ENCODE data around the gene OXTR. TPM values are rescaled to one million over a fixed set of nuclear protein-coding genes. Genes with fewer than 3 reads are reported as not detected.

OXTR gene
- total RNA-seq (2012; rRNA removed) (56.1 and 76.9 TPM in 2 replicates), polyA plus RNA-seq (2012; rRNA removed) (42.8 and 50.0 TPM in 2 replicates), Bru-seq, nascent RNA (percentile 54 among the genes with signal in this experiment), BruChase-seq, experiment 1, labeled RNA remaining after a 6-hour chase (percentile 50 among the genes with signal in this experiment), BruChase-seq, experiment 2, labeled RNA remaining after a 2-hour chase (percentile 49 among the genes with signal in this experiment)
- 15.7 and 51.4 TPM in 2 replicates for polyA plus RNA-seq (2012; cell fraction: cytosol; rRNA removed)
- polyA plus RNA-seq (2012; cell fraction: nucleus; rRNA removed; ENCODE audit: low replicate concordance): 15.6 and 29.9 TPM in 2 replicates
- long read RNA-seq, full-length matches to known transcripts: 12 of 27 reads
- long read RNA-seq, partial matches to known transcripts: 7 of 27 reads
- long read RNA-seq, other reads (novel, unspliced or antisense): 8 of 27 reads

- H3K23ac ChIP-seq (ENCODE audit: low read depth, low read length): peak within 1 kb of the TSS; percentile 57
- H2AFZ ChIP-seq (replicated peaks; ENCODE audit: low read length, poor library complexity): peak within 1 kb of the TSS; percentile 92
- H3K9me3 ChIP-seq (ENCODE audit: control insufficient read depth, insufficient read depth, low read length): no peaks in the 10 kb centered on the region
- H3K9ac ChIP-seq (ENCODE audit: low read depth, low read length): peak within 1 kb of the TSS; percentile 34; the same call in 1 of the 2 replicates
- TF ChIP-seq ELK1 (IDR thresholded peaks at IDR 0.05; ENCODE audit: borderline replicate concordance, low read depth, low read length): no peak
- TF ChIP-seq MAFK (IDR thresholded peaks at IDR 0.05; ENCODE audit: low read depth, low read length): no peak; the same call in 1 of the 2 replicates
- TF ChIP-seq RAD21 (IDR thresholded peaks at IDR 0.05; ENCODE audit: low read length): peak; percentile 96
- TF ChIP-seq FOS (IDR thresholded peaks at IDR 0.05; ENCODE audit: low read depth, low read length): no peak
- TF ChIP-seq USF2 (IDR thresholded peaks at IDR 0.05; ENCODE audit: low read depth, low read length): no peak
- no peak for TF ChIP-seq MXI1 (IDR thresholded peaks at IDR 0.05; ENCODE audit: borderline replicate concordance, low read depth, low read length)
- TF ChIP-seq MAZ (IDR thresholded peaks at IDR 0.05; ENCODE audit: borderline replicate concordance, low read depth, low read length): peak; percentile 39; the same call in 1 of the 2 replicates
- TF ChIP-seq SMC3 (IDR thresholded peaks at IDR 0.05; ENCODE audit: low read depth, low read length): peak; percentile 92
- TF ChIP-seq CTCF (conservative IDR thresholded peaks at IDR 0.05; ENCODE audit: low read depth, low read length): peak; percentile 99
- 0 out of 2 replicates have a peak, but pooled peaks have one; percentile 21 for TF ChIP-seq BHLHE40 (IDR thresholded peaks at IDR 0.05; ENCODE audit: low read depth, low read length)
- H3K4ac ChIP-seq (ENCODE audit: low read depth, low read length): peak within 1 kb of the TSS; percentile 59
- H2BK15ac ChIP-seq (ENCODE audit: low read depth, low read length): peak within 1 kb of the TSS; percentile 32; the same call in 1 of the 3 replicates
- H4K20me1 ChIP-seq (ENCODE audit: insufficient read depth, low read length): no peaks in the 10 kb centered on the region
- no TSS peak for BruUV-seq (replicated peaks)
- intact Hi-C loops (cut with micrococcal nuclease) (loop anchor here (1.0 to 5.0 kb wide), 9 partner anchors 100 to 533 kb away; partner anchors contain the start of gene RAD18), in situ Hi-C loops (cut with MboI; ENCODE audit: low sequenced_read_pairs) (loop anchor here (25.0 kb wide), 1 partner anchor 293 kb away; no protein-coding TSS in a partner anchor), dilution Hi-C loops (cut with HindIII; ENCODE audit: low sequenced_read_pairs, unreplicated experiment) (no loop called here)
- no peaks in the 10 kb centered on the region for H3K79me1 ChIP-seq (ENCODE audit: low read depth in 1 of 2, low read length in 2 of 2)
- no peak within 1 kb of the TSS for H2AK5ac ChIP-seq (ENCODE audit: low read depth, low read length)
- peaks cover 21% of the 10 kb centered on the region; the same call in 1 of the 2 replicates for H3K27me3 ChIP-seq (ENCODE audit: control insufficient read depth, insufficient read depth, low read length)
- DNase-seq (peak; percentile 82), ATAC-seq (ENCODE audit: low read depth) (peak; percentile 100)
- H4K5ac ChIP-seq (ENCODE audit: low read depth, low read length): peak within 1 kb of the TSS; percentile 32; the same call in 1 of the 2 replicates
- H3K18ac ChIP-seq (ENCODE audit: low read depth, low read length): peak within 1 kb of the TSS; percentile 55; the same call in 1 of the 2 replicates
- POLR2A ChIA-PET (ENCODE audit: unreplicated experiment): no interaction called here
- H3K9me1 ChIP-seq (ENCODE audit: insufficient read depth, low read length): no peaks in the 10 kb centered on the region
- H3K4me3 ChIP-seq (ENCODE audit: insufficient read depth, low read depth, low read length): peak within 1 kb of the TSS; percentile 82
- peak within 1 kb of the TSS; percentile 37 for H4K91ac ChIP-seq (ENCODE audit: insufficient read depth, low read depth, low read length)
- 18% methylated on average over 10 of the region's 53 CpGs; no CpG with 5 or more reads in 1 of the 2 experiments for WGBS, 2 experiments (ENCODE audit: extremely low coverage in 2 of 2, insufficient read length in 1 of 2)
- H3K4me1 ChIP-seq (ENCODE audit: control insufficient read depth, insufficient read depth, low read length): peaks cover 6% of the 10 kb centered on the region; the same call in 1 of the 2 replicates
- peak within 1 kb of the TSS; percentile 50 for H2BK5ac ChIP-seq (ENCODE audit: low read depth, low read length, poor library complexity, severe bottlenecking)
- peak within 1 kb of the TSS; percentile 77 for H2BK20ac ChIP-seq (ENCODE audit: low read depth, low read length)
- H3K27ac ChIP-seq (ENCODE audit: insufficient read depth, low read length): no peak within 1 kb of the TSS
- CTCF ChIA-PET: interaction anchor here (0.5 to 1.9 kb wide), 36 partner anchors 9 to 796 kb away, joined by 3 to 16 read pairs (median 4); no protein-coding TSS in a partner anchor
- no peaks in the 10 kb centered on the region for H3K36me3 ChIP-seq (ENCODE audit: control insufficient read depth, insufficient read depth, low read length)
- peak within 1 kb of the TSS; percentile 13; the same call in 1 of the 2 replicates for H3K56ac ChIP-seq (ENCODE audit: extremely low read depth, insufficient read depth, low read length)
- peak within 1 kb of the TSS; percentile 40; the same call in 1 of the 2 replicates for H3K14ac ChIP-seq (replicated peaks; ENCODE audit: low read depth, low read length)
- peak within 1 kb of the TSS; percentile 84 for H2AK9ac ChIP-seq (replicated peaks; ENCODE audit: low read depth, low read length, poor library complexity)
- peak within 1 kb of the TSS; percentile 87 for H3K4me2 ChIP-seq (ENCODE audit: low read depth, low read length)
- peak within 1 kb of the TSS in 1 of 2 experiments; percentile 69; a peak in 2 of 4 replicates for H4K8ac ChIP-seq (ENCODE audit: low read depth in 2 of 2, low read length in 2 of 2)
- H2BK120ac ChIP-seq (ENCODE audit: low read depth, low read length): peak within 1 kb of the TSS; percentile 87
Measured at GRCh38 chr3:8769088-8769822, at the start of gene OXTR. Gene OXTR (minus strand): TSS chr3:8769613. CDS start chr3:8768187, 1,426 bp downstream.

All from IMR-90 (cell line).